AG20443 (cell line): ENCODE results near the gene OTOF.
"Not testable (repeated sequence)": the region's sequence is repeated elsewhere in the genome, so short reads cannot be mapped to it uniquely, and the experiment has no call there.

Experiments used
- DNase-seq: peaks from one replicate; pipeline ENCODE4 v3.0.0; 2012; ENCODE audit warnings: low spot score, mixed read lengths

OTOF gene

DNA sequence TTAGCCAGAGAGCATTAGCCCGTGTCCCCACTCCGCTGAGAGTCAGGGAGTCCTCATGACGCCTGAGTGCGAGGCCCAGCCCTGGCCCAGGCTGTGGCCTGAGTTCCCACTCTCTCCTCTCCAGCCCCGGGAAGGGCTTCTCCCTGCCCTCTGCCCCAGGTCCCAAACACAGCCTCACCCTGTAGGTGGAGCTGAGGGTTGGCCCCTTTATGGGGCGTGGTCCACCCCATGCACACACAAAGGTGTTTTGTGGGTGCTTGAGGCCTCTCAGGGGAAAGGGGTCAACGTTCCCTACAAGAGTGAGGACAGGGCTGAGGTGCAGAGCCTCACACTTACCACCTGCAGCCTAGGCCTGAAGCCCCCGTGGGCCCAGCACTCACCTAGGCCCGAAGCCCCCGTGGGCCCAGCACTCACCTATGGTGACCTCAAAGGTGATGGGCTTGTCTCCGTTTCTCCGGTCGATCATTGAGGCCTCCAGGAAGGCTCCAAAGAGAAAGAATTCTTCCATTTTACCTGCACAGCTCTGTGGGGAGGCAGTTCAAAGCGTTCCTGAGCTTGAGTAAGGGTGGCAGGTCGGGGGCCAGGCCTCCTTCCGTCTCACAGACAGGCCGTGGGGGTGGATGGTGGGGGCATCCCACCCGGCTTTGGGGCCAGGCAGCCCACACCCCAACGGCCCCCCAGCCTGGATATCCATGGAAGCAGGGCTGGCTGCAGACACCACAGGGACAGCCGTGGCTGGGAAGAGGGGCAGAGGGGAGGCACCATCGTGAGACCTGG lies 2.1 kb upstream of the OTOF start:
- DNase-seq: no peak

DNA sequence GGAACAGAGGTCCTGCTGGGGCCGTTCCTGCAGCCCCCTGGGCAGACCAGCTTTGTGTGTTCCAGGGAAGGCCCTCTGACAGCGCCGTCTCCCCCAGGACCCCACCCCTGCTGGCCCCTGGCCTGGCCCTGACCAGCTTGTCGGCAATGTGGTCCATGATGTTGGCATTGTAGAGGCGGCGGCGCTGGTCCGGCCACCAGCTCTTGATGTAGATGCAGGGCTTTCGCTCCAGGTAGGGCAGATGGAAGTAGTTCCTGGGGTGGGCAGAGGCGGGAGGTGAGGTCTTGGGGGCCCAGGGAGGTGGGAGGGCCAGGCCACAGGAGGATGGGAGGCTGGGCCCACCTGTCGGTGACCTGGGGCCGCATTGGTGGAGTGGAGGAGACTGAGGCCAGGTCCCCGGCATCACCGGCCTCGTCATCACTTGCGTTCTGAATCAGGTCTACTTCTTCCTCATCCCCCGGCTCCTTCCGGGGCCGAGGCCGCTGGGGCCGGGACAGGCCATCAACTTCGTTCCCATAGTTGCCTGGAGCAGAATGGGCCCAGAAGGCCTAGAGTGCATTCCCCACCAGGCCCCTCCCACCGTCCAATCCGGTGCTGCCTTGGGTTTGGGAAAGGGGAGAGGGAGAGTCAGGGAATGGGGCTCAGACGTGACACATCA lies 1.3 kb upstream of the OTOF start:
- no peak for DNase-seq

DNA sequence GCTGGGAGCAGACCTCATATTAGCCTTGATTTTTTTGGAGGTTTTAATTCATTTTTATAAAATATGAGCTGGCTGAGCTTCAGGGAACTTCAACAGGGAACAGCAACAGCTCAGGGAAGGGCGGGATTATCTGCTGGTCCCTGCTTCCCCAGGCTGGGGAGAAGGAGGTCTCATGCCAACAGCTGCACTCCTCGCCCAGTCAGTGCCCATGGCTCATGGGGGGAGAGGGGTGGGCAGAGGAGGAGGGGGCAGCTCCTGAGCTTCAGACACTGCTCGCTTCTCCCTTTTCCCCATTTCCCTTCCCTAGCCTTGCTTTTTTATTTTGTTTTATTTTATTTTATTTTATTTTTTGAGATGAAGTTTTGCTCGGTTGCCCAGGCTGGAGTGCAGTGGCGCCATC lies 442 bp upstream of the OTOF start:
- DNase-seq: no peak

DNA sequence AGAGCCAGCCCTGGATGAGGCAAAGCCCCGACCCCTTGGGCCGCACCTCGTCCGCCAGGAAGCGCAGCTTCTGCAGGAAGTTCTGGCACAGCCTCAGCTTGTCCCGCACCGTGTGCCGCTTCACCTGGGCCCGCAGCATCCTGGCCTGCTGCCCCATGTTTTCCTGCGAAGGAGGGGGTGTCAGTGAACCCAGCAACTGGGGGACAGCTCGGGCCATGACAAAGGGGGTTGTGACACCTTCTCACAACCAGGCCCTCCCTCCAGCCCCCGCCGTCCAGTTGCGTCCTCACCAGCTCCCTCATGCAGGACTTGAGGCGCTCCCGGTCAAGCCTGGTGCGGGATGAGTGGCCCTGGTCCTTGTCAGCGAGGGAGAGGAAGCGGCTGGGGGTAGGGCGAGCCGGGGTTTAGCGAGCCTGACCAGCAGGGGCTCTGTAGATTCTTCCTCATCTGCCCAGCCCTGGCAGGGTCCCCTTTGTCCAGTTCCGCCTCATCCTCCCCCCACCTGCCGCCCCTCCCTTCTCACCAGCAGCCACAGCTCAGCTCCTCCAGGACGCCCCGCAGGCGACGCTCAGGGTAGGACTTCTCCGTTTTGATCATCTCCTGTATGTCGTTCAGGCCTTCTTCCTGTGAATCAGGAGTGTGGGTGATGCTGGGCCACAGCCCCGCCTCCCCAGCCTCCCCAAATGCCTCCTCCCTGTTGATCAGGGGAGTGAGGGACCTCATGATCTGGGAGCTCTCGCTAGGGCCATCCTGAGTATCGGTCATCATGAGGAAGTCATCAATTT lies 606 bp downstream of the OTOF start:
- DNase-seq: no peak

- no peak for DNase-seq
Measured at GRCh38 chr2:26475832-26476501, 2.0 kb downstream of the OTOF start.

GRCh38 chr2:26475037-26475436 lies 2.9 kb downstream of the OTOF start:
- no peak for DNase-seq

DNA sequence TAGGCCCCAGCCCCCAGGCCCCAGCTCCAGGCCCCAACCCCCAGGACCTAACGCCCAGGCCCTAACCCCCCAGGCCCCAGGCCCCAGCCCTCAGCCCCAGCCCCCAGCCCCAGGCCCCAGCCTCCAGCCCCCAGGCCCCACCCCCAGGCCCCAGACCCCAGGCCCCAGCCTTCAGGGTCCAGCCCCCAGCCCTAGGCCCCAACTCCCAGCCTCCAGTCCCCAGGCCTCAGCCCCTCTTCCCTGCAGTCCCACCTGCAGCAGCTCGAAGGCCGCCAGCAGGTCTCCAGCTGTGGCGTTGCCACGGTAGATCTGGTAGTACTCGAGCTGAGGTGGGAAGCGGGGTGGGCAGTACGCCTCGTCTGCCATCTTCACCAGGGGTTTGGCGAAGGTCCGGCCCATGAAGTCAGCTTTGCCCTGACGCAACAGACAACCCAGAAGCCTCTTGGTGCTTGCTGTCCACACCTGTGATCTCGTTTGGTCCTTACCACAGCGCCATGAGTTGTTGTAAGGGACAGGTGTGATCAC lies 3.6 kb downstream of the OTOF start:
- no peak for DNase-seq

DNA sequence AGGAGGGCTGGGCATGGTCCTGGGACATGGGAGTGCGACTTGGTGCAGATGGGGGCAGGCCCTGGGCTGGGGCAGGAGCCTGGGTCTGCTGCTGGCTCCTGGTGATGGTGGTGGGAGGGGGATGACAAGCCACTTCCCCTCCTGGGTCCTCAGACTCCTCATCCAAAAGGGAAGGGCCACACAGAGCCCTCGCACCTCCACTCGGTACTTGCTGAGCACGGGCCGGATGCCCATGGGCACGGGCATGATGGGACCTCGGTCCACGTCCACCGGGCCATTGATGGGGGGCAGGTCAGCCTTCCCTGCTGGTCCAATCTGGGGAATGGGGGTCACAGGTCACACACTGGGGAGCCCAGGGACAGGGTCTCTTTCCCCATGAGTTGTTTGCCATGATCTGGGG lies 4.1 kb downstream of the OTOF start:
- DNase-seq: no peak

- DNase-seq: no peak
Measured at GRCh38 chr2:26472821-26473655, 4.9 kb downstream of the OTOF start.

DNA sequence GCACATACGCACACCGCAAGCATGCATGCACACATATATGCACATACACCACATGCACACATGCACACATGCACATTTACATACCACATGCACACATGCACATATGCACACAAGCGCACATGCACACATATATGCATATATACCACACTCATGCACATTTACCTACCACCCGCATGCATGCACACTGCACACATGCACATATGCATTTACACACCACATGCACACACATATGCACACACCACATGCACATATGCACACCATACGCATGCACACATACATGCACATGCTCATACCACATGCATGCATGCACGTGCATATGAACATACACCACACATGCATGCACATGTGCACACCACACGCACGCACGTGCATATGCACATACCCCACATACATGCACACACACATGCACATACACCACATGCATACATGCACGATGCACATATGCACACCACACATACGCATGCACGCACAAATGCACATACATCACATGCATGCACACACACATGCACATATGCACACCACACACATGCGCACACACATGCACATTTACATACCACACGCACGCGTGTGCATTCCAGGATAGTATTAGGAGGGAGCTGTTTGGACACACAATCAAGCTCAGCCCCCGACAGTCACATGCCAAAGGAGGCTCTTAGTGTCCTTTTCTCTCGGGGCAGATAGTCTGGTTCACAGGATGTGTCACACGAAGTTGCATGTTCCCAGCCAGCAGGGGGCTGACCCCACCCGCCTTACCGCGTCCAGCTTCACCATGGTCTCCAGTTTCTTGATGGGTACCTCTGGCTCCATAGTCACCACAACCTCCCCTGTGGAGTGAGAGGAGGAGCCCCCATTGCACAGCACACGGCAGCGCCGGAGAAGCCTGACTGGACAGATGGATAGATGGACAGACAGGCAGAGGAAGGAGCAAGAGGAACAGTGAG lies 5.9 kb downstream of the OTOF start:
- no peak for DNase-seq

DNA sequence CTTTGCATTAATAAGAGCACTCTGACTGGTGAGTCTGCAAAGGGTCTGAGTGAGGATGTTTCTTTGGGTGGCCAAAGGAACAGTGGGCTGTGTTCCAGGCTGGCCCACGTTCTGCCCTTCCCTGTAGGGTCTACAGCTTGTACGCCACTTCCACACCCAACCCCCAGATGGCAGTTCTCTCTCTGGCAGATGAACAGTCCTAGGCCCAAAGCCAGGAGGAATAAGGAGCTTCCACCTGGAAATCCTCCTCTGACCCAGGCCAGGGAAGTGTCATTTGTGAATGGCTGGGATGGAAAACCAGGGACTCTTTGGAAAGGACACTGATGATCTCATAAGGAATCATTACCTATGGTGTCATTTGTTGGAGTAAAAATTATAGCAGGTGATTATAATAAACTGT lies 6.6 kb downstream of the OTOF start:
- DNase-seq: no peak

DNA sequence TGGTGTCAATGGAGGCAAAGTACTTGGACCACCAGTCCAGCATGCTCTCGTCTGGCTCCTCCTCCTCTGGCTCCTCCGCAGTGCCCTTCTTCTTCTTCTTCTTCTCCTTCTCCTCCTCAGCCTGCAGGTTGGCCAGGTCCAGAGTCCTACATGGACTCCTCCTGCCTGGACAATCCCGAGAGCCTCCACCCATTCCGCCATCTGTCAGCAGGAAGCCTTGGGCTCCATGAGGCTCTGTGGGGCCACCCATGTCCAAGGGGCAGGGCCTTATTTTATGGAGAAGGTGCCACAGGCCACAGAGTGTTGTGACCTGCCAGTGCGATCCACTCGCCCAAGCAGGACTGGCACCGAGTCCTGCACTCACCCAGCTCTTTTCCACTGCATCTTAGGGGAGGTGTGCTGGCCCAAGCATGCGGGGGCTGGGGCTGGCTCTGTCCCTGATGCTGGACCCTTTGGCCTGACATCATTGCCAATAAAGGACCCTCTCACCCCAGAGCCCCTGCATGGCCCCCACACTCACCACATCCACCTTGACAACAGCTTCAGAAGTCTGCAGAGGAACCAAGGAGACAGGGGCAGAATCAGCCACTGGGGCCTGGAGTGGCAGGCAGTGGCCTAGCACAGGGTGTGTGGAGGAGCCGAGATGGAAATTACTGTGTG lies 7.2 kb downstream of the OTOF start:
- no peak for DNase-seq

- no peak for DNase-seq
Measured at GRCh38 chr2:26469955-26470354, 8.0 kb downstream of the OTOF start.

GRCh38 chr2:26469092-26469710 lies 8.7 kb downstream of the OTOF start:
- peak; percentile 62 for DNase-seq

- not testable (repeated sequence) for DNase-seq
Measured at GRCh38 chr2:26468544-26468943, 9.4 kb downstream of the OTOF start.

GRCh38 chr2:26466662-26467310 lies 11.1 kb downstream of the OTOF start:
- DNase-seq: no peak

GRCh38 chr2:26465981-26466471 lies 11.9 kb downstream of the OTOF start:
- no peak for DNase-seq

DNA sequence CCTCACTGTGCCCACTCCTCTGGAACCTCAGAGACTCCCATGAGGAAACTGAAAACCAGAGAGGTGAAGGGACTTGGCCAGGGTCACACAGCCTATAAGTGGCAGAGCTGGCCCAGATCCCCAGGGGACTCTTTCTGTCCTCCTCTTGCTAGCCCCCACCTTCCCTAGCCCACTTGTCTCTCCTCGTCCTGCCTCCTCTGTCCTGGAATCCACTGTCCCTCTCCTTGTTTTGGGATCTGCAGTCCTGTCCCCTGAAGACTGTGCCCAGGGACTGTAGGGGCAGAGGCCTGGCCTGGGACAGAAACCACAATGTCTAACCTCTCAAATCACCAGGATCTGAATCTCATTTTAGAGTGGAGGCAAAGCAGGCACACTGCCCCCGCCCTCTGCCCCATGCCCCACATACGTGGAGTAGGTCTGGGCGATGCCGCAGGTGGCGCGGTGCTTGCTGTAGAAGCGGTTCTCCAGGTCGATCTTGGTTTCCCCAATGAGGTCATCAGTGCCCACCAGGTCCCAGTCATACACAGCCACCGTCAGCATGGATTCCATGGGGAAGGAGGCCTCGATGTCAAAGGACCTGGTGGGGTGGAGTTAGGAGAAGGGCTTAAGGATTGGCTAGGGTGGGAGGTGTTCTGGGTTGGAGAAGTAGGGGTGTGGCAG lies 12.5 kb downstream of the OTOF start:
- DNase-seq: no peak
